SK-N-SH (cell line): ENCODE results near the gene OMP.

ENCODE experiments used
- EP300 ChIP-seq, 2 experiments: IDR thresholded peaks; 2 replicates each; pipeline versions ENCODE4 v1.4.0 to v1.6.1; 2012; ENCODE audit warnings: borderline replicate concordance in 1 of 2, low read depth in 1 of 2, low read length in 1 of 2
- EZH2phosphoT487 ChIP-seq: fragments of 200-600 bp; sonication (generic); IDR thresholded peaks from 2 replicates; pipeline ENCODE4 v1.6.1; 2017; ENCODE audit warnings: low read depth, mixed run types, mild to moderate bottlenecking, antibody characterized with exemption, moderate library complexity, borderline replicate concordance
- FOSL2 ChIP-seq: IDR thresholded peaks from 2 replicates; pipeline ENCODE4 v1.4.0; 2012; ENCODE audit warnings: low read depth, mild to moderate bottlenecking, moderate library complexity, borderline replicate concordance
- FOXM1 ChIP-seq: IDR thresholded peaks from 2 replicates; pipeline ENCODE4 v1.4.0; 2012; ENCODE audit warnings: low read depth, mild to moderate bottlenecking
- GABPA ChIP-seq: IDR thresholded peaks from 2 replicates; pipeline ENCODE4 v1.4.0; 2012; ENCODE audit warnings: low read depth, mild to moderate bottlenecking
- POLR2AphosphoS5 ChIP-seq: IDR thresholded peaks from 2 replicates; pipeline ENCODE4 v1.6.1; 2012; ENCODE audit warnings: low read depth, low read length
- RAD21 ChIP-seq: IDR thresholded peaks from 2 replicates; pipeline ENCODE4 v1.6.1; 2012; ENCODE audit warnings: mild to moderate bottlenecking, low read length
- TEAD4 ChIP-seq: IDR thresholded peaks from 2 replicates; pipeline ENCODE4 v1.4.0; 2012; ENCODE audit warnings: mild to moderate bottlenecking, borderline replicate concordance; ENCODE audit not compliant: insufficient read depth
- YY1 ChIP-seq: IDR thresholded peaks from 2 replicates; pipeline ENCODE4 v1.4.0; 2012; ENCODE audit warnings: low read depth, mild to moderate bottlenecking
- TF ChIP-seq, protein P1 (sequence below): fragments of 200-600 bp; sonication (generic); IDR thresholded peaks from 2 replicates; pipeline ENCODE4 v1.6.1; 2017; ENCODE audit warnings: antibody characterized with exemption, mild to moderate bottlenecking, moderate library complexity
- TF ChIP-seq, protein P2 (sequence below): IDR thresholded peaks from 2 replicates; pipeline ENCODE4 v1.4.0; 2012; ENCODE audit warnings: low read depth, borderline replicate concordance
- TF ChIP-seq, protein P3 (sequence below): IDR thresholded peaks from 2 replicates; pipeline ENCODE4 v1.4.0; 2012; ENCODE audit warnings: low read depth
- TF ChIP-seq, protein P4 (sequence below): IDR thresholded peaks from 2 replicates; pipeline ENCODE4 v1.4.0; 2012; ENCODE audit warnings: low read depth, borderline replicate concordance

DNA sequence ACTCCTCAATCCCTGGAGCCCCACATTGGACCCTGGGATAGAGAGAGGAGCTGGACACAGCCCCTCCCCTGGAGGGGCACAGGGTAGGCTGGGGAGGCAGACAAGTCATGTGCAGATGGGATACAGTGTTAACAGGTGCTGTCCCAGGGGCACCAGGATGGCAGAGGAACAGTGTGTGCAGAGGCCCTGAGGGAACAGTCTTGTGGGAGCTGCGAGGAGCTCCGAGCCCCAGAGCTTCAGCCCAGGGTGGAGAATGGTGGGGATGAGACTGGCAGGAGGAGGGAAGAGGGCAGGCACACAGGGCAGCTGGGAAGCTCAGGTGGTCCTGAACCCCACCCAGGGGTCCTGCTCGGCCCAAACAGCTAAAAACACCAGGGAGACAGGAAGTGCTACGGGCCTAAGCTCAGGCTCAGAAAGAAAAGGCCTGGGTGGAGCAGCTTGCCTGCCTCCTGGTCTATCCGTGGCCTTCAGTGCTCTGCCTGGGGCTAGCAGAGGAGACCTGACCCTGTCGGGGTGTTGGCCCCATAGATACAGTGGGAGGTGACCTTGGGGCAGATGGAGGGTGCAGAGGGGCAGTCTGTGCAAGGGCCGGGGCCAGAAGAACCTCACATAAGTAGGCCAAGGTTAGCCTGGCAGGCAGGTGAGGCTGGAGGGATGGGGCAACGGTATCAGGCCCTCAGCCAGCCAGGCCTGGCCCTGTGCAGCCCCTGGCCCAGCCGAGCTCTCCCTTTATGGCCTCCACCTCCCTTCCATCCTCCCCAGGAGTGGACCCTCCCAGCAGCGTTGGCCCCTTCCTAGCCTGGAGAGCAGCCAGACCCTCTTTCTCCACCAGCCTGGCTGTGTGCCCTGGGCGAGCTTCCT, 20.4 kb upstream of the OMP start:
- no peak for TF ChIP-seq FOXM1
- no peak for TF ChIP-seq EP300 (IDR thresholded peaks at IDR 0.05; ENCODE audit: borderline replicate concordance in 1 of 2, low read depth in 1 of 2, low read length in 1 of 2)
- TF ChIP-seq, protein P1, sequence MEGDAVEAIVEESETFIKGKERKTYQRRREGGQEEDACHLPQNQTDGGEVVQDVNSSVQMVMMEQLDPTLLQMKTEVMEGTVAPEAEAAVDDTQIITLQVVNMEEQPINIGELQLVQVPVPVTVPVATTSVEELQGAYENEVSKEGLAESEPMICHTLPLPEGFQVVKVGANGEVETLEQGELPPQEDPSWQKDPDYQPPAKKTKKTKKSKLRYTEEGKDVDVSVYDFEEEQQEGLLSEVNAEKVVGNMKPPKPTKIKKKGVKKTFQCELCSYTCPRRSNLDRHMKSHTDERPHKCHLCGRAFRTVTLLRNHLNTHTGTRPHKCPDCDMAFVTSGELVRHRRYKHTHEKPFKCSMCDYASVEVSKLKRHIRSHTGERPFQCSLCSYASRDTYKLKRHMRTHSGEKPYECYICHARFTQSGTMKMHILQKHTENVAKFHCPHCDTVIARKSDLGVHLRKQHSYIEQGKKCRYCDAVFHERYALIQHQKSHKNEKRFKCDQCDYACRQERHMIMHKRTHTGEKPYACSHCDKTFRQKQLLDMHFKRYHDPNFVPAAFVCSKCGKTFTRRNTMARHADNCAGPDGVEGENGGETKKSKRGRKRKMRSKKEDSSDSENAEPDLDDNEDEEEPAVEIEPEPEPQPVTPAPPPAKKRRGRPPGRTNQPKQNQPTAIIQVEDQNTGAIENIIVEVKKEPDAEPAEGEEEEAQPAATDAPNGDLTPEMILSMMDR, result no peak
- TF ChIP-seq, protein P2, sequence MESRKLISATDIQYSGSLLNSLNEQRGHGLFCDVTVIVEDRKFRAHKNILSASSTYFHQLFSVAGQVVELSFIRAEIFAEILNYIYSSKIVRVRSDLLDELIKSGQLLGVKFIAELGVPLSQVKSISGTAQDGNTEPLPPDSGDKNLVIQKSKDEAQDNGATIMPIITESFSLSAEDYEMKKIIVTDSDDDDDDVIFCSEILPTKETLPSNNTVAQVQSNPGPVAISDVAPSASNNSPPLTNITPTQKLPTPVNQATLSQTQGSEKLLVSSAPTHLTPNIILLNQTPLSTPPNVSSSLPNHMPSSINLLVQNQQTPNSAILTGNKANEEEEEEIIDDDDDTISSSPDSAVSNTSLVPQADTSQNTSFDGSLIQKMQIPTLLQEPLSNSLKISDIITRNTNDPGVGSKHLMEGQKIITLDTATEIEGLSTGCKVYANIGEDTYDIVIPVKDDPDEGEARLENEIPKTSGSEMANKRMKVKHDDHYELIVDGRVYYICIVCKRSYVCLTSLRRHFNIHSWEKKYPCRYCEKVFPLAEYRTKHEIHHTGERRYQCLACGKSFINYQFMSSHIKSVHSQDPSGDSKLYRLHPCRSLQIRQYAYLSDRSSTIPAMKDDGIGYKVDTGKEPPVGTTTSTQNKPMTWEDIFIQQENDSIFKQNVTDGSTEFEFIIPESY, result no peak
- TF ChIP-seq POLR2AphosphoS5, result no peak
- TF ChIP-seq FOSL2, result no peak
- no peak for TF ChIP-seq TEAD4
- TF ChIP-seq, protein P3, sequence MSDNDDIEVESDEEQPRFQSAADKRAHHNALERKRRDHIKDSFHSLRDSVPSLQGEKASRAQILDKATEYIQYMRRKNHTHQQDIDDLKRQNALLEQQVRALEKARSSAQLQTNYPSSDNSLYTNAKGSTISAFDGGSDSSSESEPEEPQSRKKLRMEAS, result no peak
- TF ChIP-seq GABPA, result no peak
- no peak for TF ChIP-seq RAD21
- no peak for TF ChIP-seq EZH2phosphoT487
- no peak for TF ChIP-seq YY1
- TF ChIP-seq, protein P4, sequence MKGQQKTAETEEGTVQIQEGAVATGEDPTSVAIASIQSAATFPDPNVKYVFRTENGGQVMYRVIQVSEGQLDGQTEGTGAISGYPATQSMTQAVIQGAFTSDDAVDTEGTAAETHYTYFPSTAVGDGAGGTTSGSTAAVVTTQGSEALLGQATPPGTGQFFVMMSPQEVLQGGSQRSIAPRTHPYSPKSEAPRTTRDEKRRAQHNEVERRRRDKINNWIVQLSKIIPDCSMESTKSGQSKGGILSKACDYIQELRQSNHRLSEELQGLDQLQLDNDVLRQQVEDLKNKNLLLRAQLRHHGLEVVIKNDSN, result no peak
